ENCODE results near the gene IFNAR1.
A peak's percentile ranks its signal among the peaks of the same experiment; 100 is the strongest.
"Not testable (repeated sequence)": the region's sequence is repeated elsewhere in the genome, so short reads cannot be mapped to it uniquely, and the experiment has no call there.

The IFNAR1 gene

GRCh38 chr21:33308586-33309490, 15.9 kb upstream of the IFNAR1 start:
- DNase-seq: peak; percentile 64

GRCh38 chr21:33309778-33310177, 15.0 kb upstream of the IFNAR1 start:
- DNase-seq: no peak

- no peak for DNase-seq
These were observed 12.6 kb upstream of the IFNAR1 start for GRCh38 chr21:33312121-33312520.

GRCh38 chr21:33313183-33313582, 11.6 kb upstream of the IFNAR1 start:
- DNase-seq: no peak

- no peak for DNase-seq
These were observed 11.2 kb upstream of the IFNAR1 start for GRCh38 chr21:33313611-33314010.

- peak; percentile 88 for DNase-seq
These were observed 10.7 kb upstream of the IFNAR1 start for GRCh38 chr21:33314111-33314510.

- DNase-seq: no peak
These were observed 8.6 kb upstream of the IFNAR1 start for GRCh38 chr21:33315946-33316710.

GRCh38 chr21:33317145-33317544, 7.6 kb upstream of the IFNAR1 start:
- DNase-seq: peak; percentile 21

GRCh38 chr21:33317786-33318486, 6.8 kb upstream of the IFNAR1 start:
- DNase-seq: no peak

GRCh38 chr21:33321005-33321404, 3.8 kb upstream of the IFNAR1 start:
- DNase-seq: not testable (repeated sequence)

- not testable (repeated sequence) for DNase-seq
These were observed 1.2 kb upstream of the IFNAR1 start for GRCh38 chr21:33323610-33324009.

- peak; percentile 73 for DNase-seq
These were observed 675 bp downstream of the IFNAR1 start for GRCh38 chr21:33325222-33326067.

GRCh38 chr21:33327326-33327725, 2.6 kb downstream of the IFNAR1 start:
- DNase-seq: no peak

- DNase-seq: no peak
These were observed 3.1 kb downstream of the IFNAR1 start for GRCh38 chr21:33327792-33328433.

GRCh38 chr21:33330726-33331125, 6.0 kb downstream of the IFNAR1 start:
- DNase-seq: no peak

- DNase-seq: no peak
These were observed 7.4 kb downstream of the IFNAR1 start for GRCh38 chr21:33332143-33332542.

GRCh38 chr21:33334191-33334590, 9.4 kb downstream of the IFNAR1 start:
- no peak for DNase-seq

GRCh38 chr21:33334824-33335223, 10.1 kb downstream of the IFNAR1 start:
- DNase-seq: no peak

GRCh38 chr21:33339135-33339534, 14.4 kb downstream of the IFNAR1 start:
- no peak for DNase-seq

GRCh38 chr21:33339918-33340317, 15.1 kb downstream of the IFNAR1 start:
- no peak for DNase-seq

GRCh38 chr21:33345751-33346238, 21.0 kb downstream of the IFNAR1 start:
- no peak for DNase-seq

Data from fibroblast of skin of scalp (primary cell).